ENCODE data around the gene EFNB3.

Gene EFNB3

GRCh38 chr17:7720125-7720524, 15.1 kb downstream of the EFNB3 start:
- ChIA-PET CTCF (interaction anchor here (0.8 to 3.6 kb wide), 4 partner anchors 10 to 32 kb away, joined by 3 to 25 read pairs (median 6); partner anchors contain the start of gene WRAP53), POLR2A (no interaction called here)
- DNase-seq (ENCODE audit: low read depth, low spot score) = no peak
- H3K4me3 ChIP-seq (ENCODE audit: low read depth, low read length) = no peak overlapping the region
- no peak for TF ChIP-seq CTCF (IDR thresholded peaks at IDR 0.05; ENCODE audit: insufficient read depth, low read length, missing control alignments)

- H3K4me3 ChIP-seq (ENCODE audit: low read depth, low read length) = no peak overlapping the region
- POLR2A ChIA-PET = no interaction called here
- no peak for TF ChIP-seq CTCF (IDR thresholded peaks at IDR 0.05; ENCODE audit: insufficient read depth, low read length, missing control alignments)
- DNase-seq (ENCODE audit: low read depth, low spot score) = no peak
- CTCF ChIA-PET = interaction anchor here (1.2 to 3.6 kb wide), 4 partner anchors 13 to 25 kb away, joined by 3 to 25 read pairs (median 4); no protein-coding TSS in a partner anchor
Observed at GRCh38 chr17:7721612-7722011, 16.6 kb downstream of the EFNB3 start.

GRCh38 chr17:7727886-7728285, 22.9 kb downstream of the EFNB3 start:
- ChIA-PET POLR2A (no interaction called here), CTCF (interaction anchor here (0.5 to 3.1 kb wide), 4 partner anchors 11 to 489 kb away, joined by 3 to 16 read pairs (median 4); partner anchors contain the start of genes DNAH2 and PHF23)
- no peak for DNase-seq (ENCODE audit: low read depth, low spot score)
- no peak overlapping the region for H3K4me3 ChIP-seq (ENCODE audit: low read depth, low read length)
- TF ChIP-seq CTCF (IDR thresholded peaks at IDR 0.05; ENCODE audit: insufficient read depth, low read length, missing control alignments) = no peak

- CTCF ChIA-PET = interaction anchor here (0.8 to 2.3 kb wide), 5 partner anchors 9 to 93 kb away, joined by 3 to 14 read pairs (median 3); partner anchors contain the start of gene DNAH2
- POLR2A ChIA-PET = no interaction called here
- no peak overlapping the region for H3K4me3 ChIP-seq (ENCODE audit: low read depth, low read length)
- no peak for TF ChIP-seq CTCF (IDR thresholded peaks at IDR 0.05; ENCODE audit: insufficient read depth, low read length, missing control alignments)
- no peak for DNase-seq (ENCODE audit: low read depth, low spot score)
Observed at GRCh38 chr17:7729816-7730215, 24.8 kb downstream of the EFNB3 start.

- no peak for DNase-seq (ENCODE audit: low read depth, low spot score)
- no peak for TF ChIP-seq CTCF (IDR thresholded peaks at IDR 0.05; ENCODE audit: insufficient read depth, low read length, missing control alignments)
- ChIA-PET POLR2A (no interaction called here), CTCF (no interaction called here)
- no peak overlapping the region for H3K4me3 ChIP-seq (ENCODE audit: low read depth, low read length)
Observed at GRCh38 chr17:7732981-7733539, 28.1 kb downstream of the EFNB3 start.

GRCh38 chr17:7737601-7738000, 32.6 kb downstream of the EFNB3 start:
- no peak overlapping the region for H3K4me3 ChIP-seq (ENCODE audit: low read depth, low read length)
- no peak for TF ChIP-seq CTCF (IDR thresholded peaks at IDR 0.05; ENCODE audit: insufficient read depth, low read length, missing control alignments)
- ChIA-PET CTCF (interaction anchor here (1.2 to 1.4 kb wide), 2 partner anchors 46 to 148 kb away, joined by 3 to 4 read pairs; partner anchors contain the start of gene SOX15), POLR2A (no interaction called here)
- no peak for DNase-seq (ENCODE audit: low read depth, low spot score)

Data from AG04449 (cell line).